GM12878 (cell line): ENCODE data around the gene C4orf33. TPM values are rescaled to one million over a fixed set of nuclear protein-coding genes. Genes with fewer than 3 reads are reported as not detected.

Source experiments
- ATAC-seq: fragments of 200-7000 bp; cut with Tn5 transposase; 3 replicates; pipeline ENCODE4 v1.9.1; 2020; ENCODE audit warnings: mild to moderate bottlenecking, moderate library complexity
- BruUV-seq: library from RNA; stranded (reverse); fragments of 400-500 nt; replicated peaks from 2 replicates; lab custom pipeline; 2021; lab: Mats Ljungman, UMichigan
- CTCF ChIA-PET: fragments of 300-600 bp; sonication (Branson Sonifier 250); formaldehyde crosslinking; extraction: SDS; loops from one replicate; lab custom pipeline; 2021; ENCODE audit warnings: inconsistent platforms; lab: Yijun Ruan, JAX
- POLR2A ChIA-PET: fragments of 350-600 bp; formaldehyde crosslinking; extraction: SDS; loops from one replicate; lab custom pipeline; 2021; ENCODE audit warnings: inconsistent platforms; lab: Charles Lee
- RAD21 ChIA-PET: fragments of 300-600 bp; sonication (Branson Sonifier 250); formaldehyde crosslinking; loops from one replicate; lab custom pipeline; 2023; ENCODE audit warnings: antibody characterized with exemption; ENCODE audit not compliant: unreplicated experiment; lab: Charles Lee
- SMC1A ChIA-PET: fragments of 300-600 bp; sonication (Branson Sonifier 250); formaldehyde crosslinking; loops from one replicate; lab custom pipeline; 2023; ENCODE audit not compliant: unreplicated experiment, uncharacterized antibody; lab: Charles Lee
- DNase-seq: peaks from one replicate; pipeline ENCODE4 v3.0.0-alpha.2; 2011; ENCODE audit warnings: low read depth, low spot score
- FAIRE-seq: peaks from 3 replicates; lab custom pipeline; 2011; peaks lifted over from hg19 to GRCh38; lab: Jason Lieb, UNC
- H2AFZ ChIP-seq: 2 replicates; pipeline ENCODE4 v1.6.0; 2011; ENCODE audit warnings: low read depth, low read length, control low read depth; ENCODE audit not compliant: control insufficient read depth
- H3K27ac ChIP-seq: 2 replicates; pipeline ENCODE4 v1.5.1; 2011; ENCODE audit warnings: control low read depth; ENCODE audit not compliant: control insufficient read depth, insufficient read depth
- H3K27me3 ChIP-seq, 2 experiments: replicated peaks in 1 of 2; 2 replicates each; pipeline versions ENCODE4 v1.6.0 to v1.6.1; 2011; ENCODE audit warnings: low read length in 1 of 2; ENCODE audit not compliant: control insufficient read depth in 2 of 2, insufficient read depth in 2 of 2
- H3K36me3 ChIP-seq, 2 experiments: 2 replicates each; pipeline ENCODE4 v1.5.1; 2011; ENCODE audit warnings: low read length in 1 of 2; ENCODE audit not compliant: control insufficient read depth in 2 of 2, insufficient read depth in 2 of 2
- H3K4me1 ChIP-seq: 2 replicates; pipeline ENCODE4 v1.6.1; 2011; ENCODE audit warnings: mild to moderate bottlenecking, low read length, moderate library complexity, mixed read lengths; ENCODE audit not compliant: control insufficient read depth, insufficient read depth
- H3K4me2 ChIP-seq: 2 replicates; pipeline ENCODE4 v1.6.0; 2011; ENCODE audit warnings: control low read depth; ENCODE audit not compliant: control insufficient read depth, insufficient read depth
- H3K4me3 ChIP-seq: fragments of 200-600 bp; sonication (generic); 2 replicates; pipeline ENCODE4 v1.5.1; 2016
- H3K79me2 ChIP-seq: 2 replicates; pipeline ENCODE4 v1.6.0; 2011; ENCODE audit warnings: low read length; ENCODE audit not compliant: control insufficient read depth, insufficient read depth
- H3K9ac ChIP-seq: 2 replicates; pipeline ENCODE4 v1.8.0; 2011; ENCODE audit warnings: low read length, control low read depth, mixed read lengths; ENCODE audit not compliant: control insufficient read depth, insufficient read depth
- H3K9me3 ChIP-seq: replicated peaks from 3 replicates; pipeline ENCODE4 v1.5.1; 2011; ENCODE audit warnings: mild to moderate bottlenecking, low read length; ENCODE audit not compliant: control insufficient read depth, insufficient read depth
- H4K20me1 ChIP-seq: 2 replicates; pipeline ENCODE4 v1.6.0; 2011; ENCODE audit not compliant: control insufficient read depth, insufficient read depth
- ASH2L ChIP-seq: fragments of 300-600, 200-600 bp; sonication (generic); IDR thresholded peaks from 2 replicates; pipeline ENCODE4 v1.6.1; 2017; ENCODE audit warnings: low read depth, mild to moderate bottlenecking, borderline replicate concordance
- CEBPB ChIP-seq, 2 experiments: fragments of 150-350 bp in 1 of 2; IDR thresholded peaks; 2 replicates each; pipeline ENCODE4 v1.6.1; 2012 to 2014; ENCODE audit warnings: low read depth in 2 of 2, low read length in 2 of 2, borderline replicate concordance in 1 of 2, inconsistent platforms in 1 of 2
- CHD1 ChIP-seq: IDR thresholded peaks from 2 replicates; pipeline ENCODE4 v1.6.1; 2012; ENCODE audit warnings: low read depth, low read length, improper control_type of control experiment
- HCFC1 ChIP-seq: fragments of 150-350 bp; IDR thresholded peaks from 2 replicates; pipeline ENCODE4 v1.6.1; 2014; ENCODE audit warnings: low read length
- LARP7 ChIP-seq: fragments of 450-650 bp; IDR thresholded peaks from 2 replicates; pipeline ENCODE4 v1.6.1; 2017; ENCODE audit warnings: mild to moderate bottlenecking
- MTA2 ChIP-seq: fragments of 450-650 bp; IDR thresholded peaks from 2 replicates; pipeline ENCODE4 v1.6.1; 2016; ENCODE audit warnings: low read depth, mild to moderate bottlenecking, moderate library complexity
- MTA3 ChIP-seq: IDR thresholded peaks from 2 replicates; pipeline ENCODE4 v1.6.1; 2012; ENCODE audit warnings: low read length, inconsistent platforms, borderline replicate concordance
- NR2C1 ChIP-seq: fragments of 450-650 bp; IDR thresholded peaks from 2 replicates; pipeline ENCODE4 v1.6.1; 2017; ENCODE audit warnings: antibody characterized with exemption, mild to moderate bottlenecking, moderate library complexity
- RELA ChIP-seq: fragments of 450-650 bp; IDR thresholded peaks from 2 replicates; pipeline ENCODE4 v1.8.0; 2014; ENCODE audit warnings: borderline replicate concordance; ENCODE audit not compliant: partially characterized antibody
- SKIL ChIP-seq: fragments of 450-650 bp; IDR thresholded peaks from 2 replicates; pipeline ENCODE4 v1.6.1; 2017; ENCODE audit warnings: mild to moderate bottlenecking, low read depth, inconsistent platforms; ENCODE audit not compliant: poor library complexity, severe bottlenecking
- TCF12 ChIP-seq: IDR thresholded peaks from 2 replicates; pipeline ENCODE4 v1.6.1; 2011; ENCODE audit warnings: low read depth, mild to moderate bottlenecking, low read length
- TCF7 ChIP-seq: IDR thresholded peaks from 2 replicates; pipeline ENCODE4 v1.6.1; 2014; ENCODE audit warnings: antibody characterized with exemption, borderline replicate concordance
- WRNIP1 ChIP-seq: IDR thresholded peaks from 2 replicates; pipeline ENCODE4 v1.6.1; 2011; ENCODE audit warnings: low read depth, low read length, improper control_type of control experiment, borderline replicate concordance
- ZBED1 ChIP-seq: IDR thresholded peaks from 2 replicates; pipeline ENCODE4 v1.6.1; 2016; ENCODE audit warnings: borderline replicate concordance
- WGBS: methylation state at CpG from one replicate; pipeline ENCODE4 v1.1.6; 2016; ENCODE audit warnings: low lambda C conversion rate; ENCODE audit not compliant: insufficient replicate concordance, insufficient coverage; ENCODE audit errors: missing lambda C conversion rate; 5-methylcytosine and 5-hydroxymethylcytosine counted together
- in situ Hi-C: fragments of 300-500 bp; cut with MboI; formaldehyde crosslinking; loops from 9 replicates; pipeline ENCODE4 v1.14.3; 2018; ENCODE audit warnings: mixed read lengths
- intact Hi-C: fragments of 100-400 bp; cut with micrococcal nuclease; formaldehyde crosslinking; loops from one replicate; pipeline ENCODE4 v1.14.2; 2022; ENCODE audit not compliant: unreplicated experiment
- polyA plus RNA-seq, 11 experiments: library from polyadenylated mRNA; depleted of rRNA in 4 of 11; unstranded in 6 of 11; stranded (reverse) in 5 of 11; fragments of >200 nt; fragmentation: Nextera tagmentation in 4 of 11; fragmentation: Illumina TruSeq in 1 of 11; extraction: Ambion mirVana in 4 of 11; extraction: Trizol in 1 of 11; gene quantifications; 1 replicate in 1 of 11; 2 replicates in 10 of 11; pipeline versions ENCODE4 v1.2.1 to v1.2.3, GENCODE V29; 2011 to 2016; ENCODE audit warnings: inconsistent platforms in 2 of 11, missing spikeins in 2 of 11, low read depth in 1 of 11
- total RNA-seq, 4 experiments: library from RNA; depleted of rRNA in 3 of 4; stranded (reverse); fragments of >200 nt in 3 of 4; fragmentation: Illumina TruSeq in 1 of 4; extraction: Trizol in 1 of 4; gene quantifications; 2 replicates each; pipeline versions ENCODE4 v1.2.1 to v1.2.3, GENCODE V29; 2013 to 2021

Gene C4orf33
- total and polyA plus RNA-seq, 10 of the 15 experiments (the other 5 are each of a cell fraction or from before 2014, with no cell fraction given) = 10.2 to 29.8 (median 20.3) TPM

DNA sequence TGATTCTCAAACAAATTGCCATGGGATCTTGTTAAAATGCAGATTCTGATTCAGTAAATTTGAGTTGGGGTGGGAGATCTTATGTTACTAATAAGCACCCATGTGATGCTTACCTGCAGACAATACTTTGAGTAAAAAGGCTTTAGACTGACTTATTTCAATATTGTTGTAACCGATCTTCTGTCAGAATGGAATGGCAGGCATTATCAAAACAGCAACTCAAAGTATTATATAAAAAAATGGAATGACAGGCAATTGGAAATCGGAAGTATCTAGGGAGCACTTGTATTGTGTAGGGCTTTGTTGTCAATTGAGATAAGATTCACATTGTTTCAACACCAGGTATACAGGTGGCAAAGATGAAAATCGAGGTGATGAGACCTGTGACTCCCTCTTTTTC is 67.5 kb downstream of the C4orf33 start:
- Histone ChIP-seq H3K27ac (no peak overlapping the region), H3K36me3 (no peaks in the 10 kb centered on the region), H4K20me1 (no peaks in the 10 kb centered on the region), H3K27me3 (no peaks in the 10 kb centered on the region)
- intact Hi-C loops = no loop called here
- CTCF ChIA-PET = no interaction called here
- TF ChIP-seq RELA = no peak
- no peak for TF ChIP-seq LARP7
- TF ChIP-seq MTA2 = no peak
- no peak for TF ChIP-seq WRNIP1
- TF ChIP-seq CEBPB (IDR thresholded peaks at IDR 0.05; ENCODE audit: borderline replicate concordance in 1 of 2, low read depth in 2 of 2, low read length in 2 of 2) = no peak
- no peak for TF ChIP-seq ZBED1
- TF ChIP-seq ASH2L = no peak
- no peak for TF ChIP-seq MTA3
- no peak for TF ChIP-seq TCF7
- no peak for TF ChIP-seq NR2C1
- no peak for TF ChIP-seq CHD1
- no peak for TF ChIP-seq HCFC1
- no peak for TF ChIP-seq TCF12
- TF ChIP-seq SKIL = no peak
- TF ChIP-seq, all 136 proteins: peak for 0
- H3K9me3 ChIP-seq = no peaks in the 10 kb centered on the region
- WGBS = 19% methylated on average over 3 of the region's 3 CpGs
- H3K79me2 ChIP-seq = no peaks in the 10 kb centered on the region
- in situ Hi-C loops = no loop called here
- no peak overlapping the region for H3K4me2 ChIP-seq
- POLR2A ChIA-PET = no interaction called here
- FAIRE-seq (no peak), DNase-seq (no peak), ATAC-seq (no peak)
- no peak overlapping the region for H2AFZ ChIP-seq
- no TSS peak for BruUV-seq
- RAD21 ChIA-PET = no interaction called here
- no peak overlapping the region for H3K4me3 ChIP-seq
- no peak overlapping the region for H3K9ac ChIP-seq
- H3K4me1 ChIP-seq = no peaks in the 10 kb centered on the region
- SMC1A ChIA-PET = no interaction called here
